Nucleus accumbens (tissue), 56 donors: ENCODE measurements around the gene USHBP1.
A peak's percentile ranks its signal among the peaks of the same experiment; 100 is the strongest.

Source experiments
- DNase-seq, 56 donors: peaks; one replicate each; lab custom pipeline; 2025; lab: John Stamatoyannopoulos, UW

Gene USHBP1

GRCh38 chr19:17242431-17243208 lies 21.9 kb downstream of the USHBP1 start:
- peak in 1 of 56 donors; percentile 14 for DNase-seq

- no peak for DNase-seq
Measured at GRCh38 chr19:17240826-17241399, 23.6 kb downstream of the USHBP1 start.

GRCh38 chr19:17240062-17240752 lies 24.3 kb downstream of the USHBP1 start:
- no peak for DNase-seq

- DNase-seq = no peak
Measured at GRCh38 chr19:17237747-17238706, 26.5 kb downstream of the USHBP1 start.

DNA sequence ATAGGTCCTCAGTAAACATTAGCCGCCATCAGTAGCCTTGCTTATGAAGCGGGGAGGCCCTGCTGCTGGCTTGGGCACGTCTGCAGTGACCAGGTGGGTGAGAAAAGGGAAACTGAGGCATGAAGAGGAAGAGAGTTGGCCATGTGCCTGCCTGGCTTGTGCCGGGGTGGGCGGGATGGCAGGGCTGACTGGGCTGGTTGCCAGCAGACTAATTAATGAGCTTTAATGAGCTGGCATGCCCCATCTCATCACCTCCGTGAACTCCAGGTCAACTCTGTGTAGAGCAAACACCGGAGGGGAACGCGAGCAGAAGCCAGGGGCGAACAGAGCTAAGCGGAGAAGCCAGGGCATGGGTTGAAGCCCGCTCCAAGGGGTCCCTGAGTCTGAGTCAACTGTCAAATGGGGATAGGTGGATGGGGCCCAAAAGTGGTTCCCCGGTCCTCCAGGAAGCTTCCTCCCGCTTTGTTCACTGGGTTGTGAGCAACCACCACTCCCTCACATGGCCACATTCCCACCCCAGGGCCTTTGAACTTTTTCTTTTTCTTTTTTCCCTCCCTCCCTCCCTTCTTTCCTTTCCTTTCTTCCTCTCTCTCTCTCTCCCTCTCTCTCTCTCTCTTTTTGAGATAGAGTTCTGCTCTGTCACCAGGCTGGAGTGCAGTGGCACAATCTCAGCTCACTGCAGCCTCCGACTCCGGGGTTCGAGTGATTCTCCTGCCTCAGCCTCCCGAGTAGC lies 27.6 kb downstream of the USHBP1 start:
- DNase-seq = no peak

- DNase-seq = peak in 2 of 56 donors; percentile 2 to 20
Measured at GRCh38 chr19:17235971-17236777, 28.4 kb downstream of the USHBP1 start.

- peak in 46 of 56 donors; percentile 13 to 76 (median 40) for DNase-seq
Measured at GRCh38 chr19:17235300-17235970, 29.1 kb downstream of the USHBP1 start.

- peak in 21 of 56 donors; percentile 3 to 57 (median 21) for DNase-seq
Measured at GRCh38 chr19:17234911-17235299, 29.6 kb downstream of the USHBP1 start.

DNA sequence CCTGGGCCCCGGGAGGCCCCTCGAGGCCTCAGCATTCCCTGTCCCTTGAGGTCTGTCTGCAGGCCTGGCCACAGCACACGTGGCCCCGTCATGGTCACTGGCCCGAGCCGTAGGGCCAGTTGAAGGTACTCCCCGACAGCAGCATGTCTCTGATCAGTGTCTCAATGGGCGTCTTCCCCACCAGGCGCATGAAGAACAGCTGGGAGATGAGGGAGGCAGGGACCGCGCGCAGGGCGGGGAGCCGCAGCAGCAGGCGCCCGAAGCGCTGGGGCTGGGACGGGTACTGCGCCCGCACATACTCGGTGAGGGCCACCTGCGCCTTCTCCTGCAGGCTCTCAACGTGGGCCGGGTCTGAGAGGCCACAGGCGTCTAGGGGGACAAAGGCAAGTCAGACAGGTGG lies 32.3 kb downstream of the USHBP1 start:
- no peak for DNase-seq

DNA sequence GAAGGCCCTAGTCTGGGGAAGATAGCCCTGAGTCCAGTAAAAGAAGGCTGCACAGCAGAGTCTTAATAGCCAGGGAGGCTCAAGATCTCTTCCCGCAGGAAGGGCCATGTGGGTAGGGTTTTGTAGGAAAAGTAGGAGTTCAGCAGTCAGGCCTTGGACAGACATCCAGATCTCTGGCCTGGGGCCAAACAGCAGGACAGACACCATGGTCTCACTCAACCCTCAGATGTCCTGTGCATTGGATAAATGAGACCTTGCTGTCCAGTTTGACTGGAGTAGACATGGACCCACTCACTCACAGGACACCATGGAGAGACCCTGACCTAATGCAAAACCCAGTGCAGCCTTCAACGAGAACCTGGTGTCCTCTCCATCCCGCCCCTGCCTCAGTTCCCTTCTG lies 34.7 kb downstream of the USHBP1 start:
- DNase-seq = no peak

GRCh38 chr19:17227798-17228367 lies 36.7 kb downstream of the USHBP1 start:
- DNase-seq = no peak

DNA sequence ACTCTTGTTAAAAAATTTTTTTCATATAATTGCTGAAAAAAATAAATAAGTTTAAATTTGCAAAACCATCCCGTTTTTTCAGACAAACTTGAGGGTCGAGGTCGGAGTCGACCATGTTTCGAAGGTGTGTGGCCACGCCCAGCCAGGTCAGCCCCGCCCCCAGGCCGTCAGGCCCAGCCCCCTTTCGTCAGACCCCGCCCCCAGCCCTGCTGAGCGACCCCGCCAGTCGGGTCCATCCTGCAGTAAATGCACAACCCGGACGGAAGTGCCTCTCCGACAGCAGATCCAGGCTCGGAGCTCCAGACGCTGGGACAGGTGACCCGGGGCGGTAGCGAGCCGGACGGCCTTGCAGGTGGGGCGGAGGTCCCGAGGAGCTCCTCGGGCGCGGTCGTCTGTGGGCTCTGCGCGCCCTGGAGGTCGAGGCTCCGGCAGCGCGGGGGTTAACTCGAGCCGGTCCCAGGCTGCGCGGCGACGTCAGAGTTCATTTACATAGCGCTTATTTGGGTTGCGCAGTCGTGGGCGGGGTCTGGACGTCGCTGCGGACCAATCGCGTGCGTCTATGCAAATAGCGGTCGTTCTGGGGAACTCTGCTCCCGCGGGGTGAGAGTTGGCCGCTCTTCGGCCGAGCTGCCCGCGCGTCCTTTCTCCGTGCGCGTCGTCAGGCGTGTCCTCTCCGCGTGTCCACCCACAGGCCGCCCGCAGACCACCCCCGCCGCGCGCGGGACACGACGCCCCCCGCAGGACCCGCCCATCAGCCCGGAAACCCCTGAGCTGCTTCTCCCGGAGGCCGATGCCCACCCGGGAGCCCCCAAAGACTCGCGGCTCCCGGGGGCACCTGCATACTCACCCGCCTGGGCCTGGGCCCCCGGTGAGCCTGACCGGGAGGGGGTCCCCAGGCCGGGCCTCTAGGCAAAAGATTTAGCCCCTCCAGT lies 38.3 kb downstream of the USHBP1 start, which contains the start of gene OCEL1:
TSS of gene OCEL1 (plus strand) at position 225 of the 932 bp plus-strand sequence. CDS start at position 247, 22 bp downstream.
- DNase-seq = peak; percentile 82 to 99 (median 97)

DNA sequence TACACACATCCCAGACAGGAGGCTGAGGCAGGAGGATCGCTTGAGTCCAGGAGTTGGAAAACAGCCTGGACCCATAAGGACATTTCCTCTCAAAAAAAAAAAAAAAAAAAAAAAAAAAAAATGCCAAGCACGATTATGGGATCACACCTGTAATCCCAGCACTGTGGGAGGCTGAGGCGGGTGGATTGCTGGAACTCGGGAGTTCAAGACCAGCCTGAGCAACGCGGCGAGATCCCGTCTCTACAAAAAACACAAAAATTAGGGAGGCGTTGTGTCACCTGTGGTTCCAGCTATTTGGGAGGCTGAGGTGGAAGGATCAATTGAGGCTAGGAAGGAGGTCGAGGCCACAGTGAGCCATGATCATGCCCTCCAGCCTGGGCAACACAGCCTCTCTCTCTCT lies 39.5 kb downstream of the USHBP1 start:
- DNase-seq = no peak

DNA sequence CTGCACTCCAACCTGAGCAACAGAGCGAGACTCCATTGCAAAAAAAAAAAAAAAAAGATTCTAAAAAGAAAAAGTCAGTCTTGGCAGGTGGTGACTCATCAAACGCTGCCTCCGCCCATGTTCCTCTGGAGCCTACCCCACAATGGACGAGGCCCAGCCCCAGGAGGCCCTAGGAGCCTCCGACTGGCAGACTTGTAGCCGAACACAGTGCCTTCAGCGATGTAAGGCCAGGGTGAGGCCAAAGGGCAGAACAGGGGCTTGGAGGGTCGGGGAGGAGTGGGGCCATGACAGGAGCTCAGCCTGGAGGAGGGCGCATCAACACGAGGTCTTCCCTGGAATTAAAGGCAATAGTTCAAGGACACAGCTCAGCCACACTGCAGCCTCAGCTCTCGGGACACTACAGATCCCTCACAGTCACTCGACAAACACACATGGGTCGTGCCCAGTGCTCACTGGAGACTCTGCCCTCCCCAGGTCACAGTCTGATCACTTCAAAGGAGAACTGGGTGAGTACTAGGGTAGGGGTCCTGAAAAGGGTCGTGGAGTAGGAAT lies 44.3 kb downstream of the USHBP1 start:
- DNase-seq = peak in 13 of 56 donors; percentile 8 to 50 (median 16)

DNA sequence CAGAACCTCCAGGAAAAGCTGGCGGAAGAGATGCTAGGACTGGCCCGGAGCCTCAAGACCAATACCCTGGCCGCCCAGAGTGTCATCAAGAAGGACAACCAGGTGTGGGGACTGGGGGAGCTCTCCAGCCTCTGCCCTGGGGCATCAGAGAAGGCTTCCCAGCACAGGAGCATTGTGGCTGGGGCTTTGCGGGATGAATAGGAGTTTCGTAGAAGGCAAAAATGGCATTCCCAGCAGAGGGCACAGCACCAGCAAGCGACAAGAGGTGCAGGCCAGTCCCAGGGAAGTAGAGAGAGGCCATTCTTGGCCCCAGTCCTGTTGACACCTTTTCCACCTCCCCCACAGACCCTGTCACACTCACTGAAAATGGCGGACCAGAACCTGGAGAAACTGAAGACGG lies 45.3 kb downstream of the USHBP1 start:
- no peak for DNase-seq

DNA sequence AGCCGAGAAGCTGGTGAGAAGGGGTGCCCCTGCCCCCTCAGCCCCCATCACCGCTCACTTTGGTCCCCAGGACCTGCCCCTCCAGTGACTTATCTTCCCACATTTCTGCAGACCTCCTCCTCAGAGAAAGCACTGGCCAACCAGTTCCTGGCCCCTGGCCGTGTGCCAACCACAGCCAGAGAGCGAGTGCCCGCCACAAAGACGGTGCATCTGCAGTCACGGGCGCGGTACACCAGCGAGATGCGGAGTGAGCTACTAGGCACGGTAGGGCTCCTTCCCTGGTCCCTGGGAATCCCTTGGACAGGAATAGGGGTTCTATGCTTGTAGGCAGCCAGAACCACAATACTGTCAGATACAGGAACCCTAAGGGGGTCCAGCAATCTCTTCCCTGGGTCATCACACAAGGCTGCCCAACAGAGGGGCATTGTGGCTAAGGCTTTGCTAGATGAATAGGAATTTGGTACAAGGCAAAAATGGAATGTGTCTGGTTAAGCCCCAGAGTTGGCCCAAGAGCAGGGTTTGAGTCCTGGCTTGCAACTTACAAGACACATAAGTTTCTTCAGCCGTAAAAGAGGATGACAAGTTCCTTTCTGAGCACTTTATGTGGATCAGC lies 48.4 kb downstream of the USHBP1 start:
- peak in 3 of 56 donors; percentile 8 to 34 (median 14) for DNase-seq
